DOHH2 (cell line): Measurements from ENCODE around the gene ADGRG6.

Source experiments
- EZH2phosphoT487 ChIP-seq: fragments of 200-600 bp; sonication (generic); IDR thresholded peaks from 2 replicates; pipeline ENCODE4 v1.6.1; 2017; ENCODE audit warnings: borderline replicate concordance, mild to moderate bottlenecking, antibody characterized with exemption, low read length, moderate library complexity, mixed read lengths
- TF ChIP-seq, protein P1 (sequence below): fragments of 200-600 bp; sonication (generic); IDR thresholded peaks from one replicate; pipeline ENCODE4 v1.5.1; 2014; ENCODE audit warnings: antibody characterized with exemption, mild to moderate bottlenecking, low read depth, low read length; ENCODE audit not compliant: poor library complexity, severe bottlenecking

- TF ChIP-seq, protein P1, sequence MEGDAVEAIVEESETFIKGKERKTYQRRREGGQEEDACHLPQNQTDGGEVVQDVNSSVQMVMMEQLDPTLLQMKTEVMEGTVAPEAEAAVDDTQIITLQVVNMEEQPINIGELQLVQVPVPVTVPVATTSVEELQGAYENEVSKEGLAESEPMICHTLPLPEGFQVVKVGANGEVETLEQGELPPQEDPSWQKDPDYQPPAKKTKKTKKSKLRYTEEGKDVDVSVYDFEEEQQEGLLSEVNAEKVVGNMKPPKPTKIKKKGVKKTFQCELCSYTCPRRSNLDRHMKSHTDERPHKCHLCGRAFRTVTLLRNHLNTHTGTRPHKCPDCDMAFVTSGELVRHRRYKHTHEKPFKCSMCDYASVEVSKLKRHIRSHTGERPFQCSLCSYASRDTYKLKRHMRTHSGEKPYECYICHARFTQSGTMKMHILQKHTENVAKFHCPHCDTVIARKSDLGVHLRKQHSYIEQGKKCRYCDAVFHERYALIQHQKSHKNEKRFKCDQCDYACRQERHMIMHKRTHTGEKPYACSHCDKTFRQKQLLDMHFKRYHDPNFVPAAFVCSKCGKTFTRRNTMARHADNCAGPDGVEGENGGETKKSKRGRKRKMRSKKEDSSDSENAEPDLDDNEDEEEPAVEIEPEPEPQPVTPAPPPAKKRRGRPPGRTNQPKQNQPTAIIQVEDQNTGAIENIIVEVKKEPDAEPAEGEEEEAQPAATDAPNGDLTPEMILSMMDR, result no peak
- TF ChIP-seq EZH2phosphoT487, result no peak
These were observed 8.7 kb upstream of the ADGRG6 start for GRCh38 chr6:142293121-142293520.
